Stomach (tissue), 9 donors: Measurements from ENCODE around the gene FAM111A. TPM values are rescaled to one million over a fixed set of nuclear protein-coding genes. Genes with fewer than 3 reads are reported as not detected.
A peak's percentile ranks its signal among the peaks of the same experiment; 100 is the strongest.

ENCODE experiments used
- DNase-seq, 2 donors: peaks; one replicate each; pipeline versions ENCODE4 v3.0.0 to v3.0.0-alpha.2; 2013 to 2019
- H3K27ac ChIP-seq, 5 donors: fragments of 200-600 bp in 4 of 5; sonication (generic) in 4 of 5; one replicate each; pipeline ENCODE4 v1.5.1; 2013 to 2019; ENCODE audit warnings: mild to moderate bottlenecking in 1 of 5, moderate library complexity in 1 of 5
- H3K27me3 ChIP-seq, 3 donors: fragments of 200-600 bp; sonication (generic); one replicate each; pipeline ENCODE4 v1.5.1; 2017 to 2019; ENCODE audit warnings: mixed run types in 1 of 3
- H3K36me3 ChIP-seq, 4 donors: fragments of 200-600 bp; sonication (generic); 1 replicate in 3 of 4; 2 replicates in 1 of 4; pipeline ENCODE4 v1.5.1; 2016 to 2019
- H3K4me1 ChIP-seq, 4 donors: fragments of 200-600 bp; sonication (generic); one replicate each; pipeline ENCODE4 v1.5.1; 2016 to 2019
- H3K4me3 ChIP-seq, 4 donors: fragments of 200-600 bp; sonication (generic) in 3 of 4; one replicate each; pipeline ENCODE4 v1.5.1; 2016 to 2019; ENCODE audit warnings: mild to moderate bottlenecking in 1 of 4
- H3K9me3 ChIP-seq, 4 donors: fragments of 200-600 bp; sonication (generic); one replicate each; pipeline ENCODE4 v1.5.1; 2016 to 2019
- EP300 ChIP-seq: sonication (generic); formaldehyde crosslinking; IDR thresholded peaks from one replicate; pipeline ENCODE4 v1.6.1; 2017; ENCODE audit warnings: antibody characterized with exemption
- POLR2A ChIP-seq, 4 donors: fragments of 450-650 bp; IDR thresholded peaks; one replicate each; pipeline ENCODE4 v1.6.1; 2016; ENCODE audit warnings: antibody characterized with exemption in 4 of 4, control low read depth in 2 of 4, mild to moderate bottlenecking in 1 of 4, moderate library complexity in 1 of 4
- POLR2AphosphoS5 ChIP-seq, 3 donors: sonication (generic); formaldehyde crosslinking; IDR thresholded peaks; one replicate each; pipeline ENCODE4 v1.6.1; 2016; ENCODE audit warnings: antibody characterized with exemption in 3 of 3
- WGBS, 5 donors: extraction: QIAGEN DNeasy Blood & Tissue Kit in 3 of 5; methylation state at CpG; one replicate each; pipeline versions ENCODE4 v1.1.5 to v1.1.7; 2013 to 2018; 5-methylcytosine and 5-hydroxymethylcytosine counted together
- intact Hi-C: fragments of 100-400 bp; cut with DNase I; formaldehyde crosslinking; loops from one replicate; pipeline ENCODE4 v1.15.1; 2023; ENCODE audit warnings: low total_unique reads
- polyA plus RNA-seq, 3 donors: library from polyadenylated mRNA; stranded (reverse); fragments of 200-250 nt; gene quantifications; one replicate each; pipeline ENCODE4 v1.2.3, GENCODE V29; 2013
- total RNA-seq, 5 donors: library from RNA; depleted of rRNA; stranded (reverse); fragments of >200 nt; gene quantifications; one replicate each; pipeline versions ENCODE4 v1.1.0 to v1.2.3, GENCODE V29; 2014 to 2016
- TF ChIP-seq, protein P1 (sequence below), 7 experiments: fragments of 450-650 bp in 4 of 7; fragments of 200-600 bp in 3 of 7; sonication (generic) in 3 of 7; IDR thresholded peaks; one replicate each; pipeline ENCODE4 v1.5.1; 2016 to 2019; ENCODE audit warnings: antibody characterized with exemption in 7 of 7, control low read depth in 2 of 7, mild to moderate bottlenecking in 1 of 7
- donor health status: healthy with polysubstance abuse.
- donor health status: Bipolar disorder and iron deficiency.
- donor health status: healthy.

Gene FAM111A
- total and polyA plus RNA-seq, 8 donors = 8.9 to 78.2 (median 29.7) TPM

DNA sequence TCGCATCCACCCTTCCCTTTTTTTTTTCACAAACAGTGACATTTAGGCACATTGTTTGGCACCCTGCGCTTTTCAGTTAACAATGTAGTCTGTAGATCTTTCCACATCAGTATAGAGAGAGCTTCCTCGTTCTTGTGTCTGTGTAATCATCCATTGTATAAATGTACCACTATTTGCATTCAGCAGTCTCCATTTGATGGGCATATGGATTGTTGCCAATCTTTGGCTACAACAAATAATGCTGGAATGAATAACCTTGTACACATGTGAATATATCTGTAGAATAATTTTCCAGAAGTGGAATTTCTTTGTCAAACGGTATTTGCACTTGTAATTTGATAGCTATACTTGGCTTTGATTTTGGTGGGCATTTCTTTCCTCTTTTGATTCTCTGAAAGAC lies 52.9 kb downstream of the FAM111A start:
- TF ChIP-seq EP300 (no peak), POLR2A (IDR thresholded peaks at IDR 0.05) (no peak), POLR2AphosphoS5 (IDR thresholded peaks at IDR 0.05) (no peak)
- TF ChIP-seq, protein P1, sequence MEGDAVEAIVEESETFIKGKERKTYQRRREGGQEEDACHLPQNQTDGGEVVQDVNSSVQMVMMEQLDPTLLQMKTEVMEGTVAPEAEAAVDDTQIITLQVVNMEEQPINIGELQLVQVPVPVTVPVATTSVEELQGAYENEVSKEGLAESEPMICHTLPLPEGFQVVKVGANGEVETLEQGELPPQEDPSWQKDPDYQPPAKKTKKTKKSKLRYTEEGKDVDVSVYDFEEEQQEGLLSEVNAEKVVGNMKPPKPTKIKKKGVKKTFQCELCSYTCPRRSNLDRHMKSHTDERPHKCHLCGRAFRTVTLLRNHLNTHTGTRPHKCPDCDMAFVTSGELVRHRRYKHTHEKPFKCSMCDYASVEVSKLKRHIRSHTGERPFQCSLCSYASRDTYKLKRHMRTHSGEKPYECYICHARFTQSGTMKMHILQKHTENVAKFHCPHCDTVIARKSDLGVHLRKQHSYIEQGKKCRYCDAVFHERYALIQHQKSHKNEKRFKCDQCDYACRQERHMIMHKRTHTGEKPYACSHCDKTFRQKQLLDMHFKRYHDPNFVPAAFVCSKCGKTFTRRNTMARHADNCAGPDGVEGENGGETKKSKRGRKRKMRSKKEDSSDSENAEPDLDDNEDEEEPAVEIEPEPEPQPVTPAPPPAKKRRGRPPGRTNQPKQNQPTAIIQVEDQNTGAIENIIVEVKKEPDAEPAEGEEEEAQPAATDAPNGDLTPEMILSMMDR (IDR thresholded peaks at IDR 0.05) = no peak
- no peak for DNase-seq
- Histone ChIP-seq H3K27me3 (no peaks in the 10 kb centered on the region), H3K4me3 (no peak overlapping the region), H3K36me3 (peaks cover 15 to 83% (median 74%) of the 10 kb centered on the region in 4 donors), H3K27ac (peak overlapping the region in 1 of 5 donors; percentile 14), H3K4me1 (peaks cover 17 to 33% (median 21%) of the 10 kb centered on the region in 4 donors), H3K9me3 (no peaks in the 10 kb centered on the region)
- 36 to 59% (median 53%) methylated on average over 4 of the region's 4 CpGs for WGBS, 5 donors
- intact Hi-C loops = no loop called here

DNA sequence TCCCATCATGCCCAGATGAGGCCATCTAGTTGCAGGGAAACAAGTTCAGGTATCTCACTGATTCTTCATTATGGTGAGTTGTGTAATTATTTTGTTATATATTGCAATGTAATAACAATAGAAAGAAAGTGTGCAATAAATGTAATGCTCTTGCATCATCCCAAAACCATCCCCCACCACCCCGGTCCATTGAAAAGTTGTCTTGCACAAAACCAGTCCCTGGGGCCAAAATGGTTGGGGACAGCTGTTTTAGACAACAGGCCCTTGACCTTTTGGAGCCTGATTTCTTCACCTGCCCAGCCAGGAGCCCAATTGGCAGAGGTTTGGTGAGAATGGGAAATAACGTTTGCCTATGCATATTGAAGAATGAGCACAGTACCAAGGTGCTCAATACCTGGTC lies 54.1 kb downstream of the FAM111A start:
- no peaks in the 10 kb centered on the region for H3K27me3 ChIP-seq
- intact Hi-C loops = no loop called here
- H3K9me3 ChIP-seq = no peaks in the 10 kb centered on the region
- H3K27ac ChIP-seq = no peak overlapping the region
- DNase-seq = no peak
- peaks cover 11 to 43% (median 25%) of the 10 kb centered on the region in 4 donors for H3K4me1 ChIP-seq
- H3K36me3 ChIP-seq = peaks cover 12 to 80% (median 69%) of the 10 kb centered on the region in 4 donors
- TF ChIP-seq, protein P1 (IDR thresholded peaks at IDR 0.05) = no peak
- TF ChIP-seq POLR2A (IDR thresholded peaks at IDR 0.05) (no peak), EP300 (no peak), POLR2AphosphoS5 (IDR thresholded peaks at IDR 0.05) (no peak)
- no peak overlapping the region for H3K4me3 ChIP-seq
- 77 to 90% (median 86%) methylated on average over 2 of the region's 2 CpGs for WGBS, 5 donors

DNA sequence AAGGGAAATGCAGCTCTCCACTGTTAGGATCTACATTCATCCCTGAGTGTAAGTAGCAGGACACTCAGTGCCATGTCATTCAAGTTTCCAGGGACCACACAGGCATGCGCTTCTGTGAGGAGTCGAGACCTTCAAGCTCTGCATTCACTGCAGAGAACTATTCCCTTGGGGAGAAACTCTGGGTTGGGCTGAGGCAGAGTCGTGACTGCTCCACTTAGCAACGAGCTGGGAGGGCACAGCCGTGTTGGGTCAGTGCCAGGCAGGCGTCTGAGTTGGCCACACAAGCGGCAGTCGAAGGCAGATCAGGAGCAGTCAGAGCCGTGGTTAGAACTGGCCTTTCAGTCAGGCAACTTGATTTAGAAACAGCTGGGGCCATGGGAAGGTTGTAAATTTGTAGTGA lies 55.3 kb downstream of the FAM111A start:
- peak overlapping the region in 3 of 5 donors; percentile 7 to 26 (median 25) for H3K27ac ChIP-seq
- DNase-seq = peak; percentile 83 to 92
- intact Hi-C loops = no loop called here
- WGBS, 5 donors = 6 to 17% (median 10%) methylated on average over 7 to 9 of the region's 9 CpGs
- no peaks in the 10 kb centered on the region for H3K9me3 ChIP-seq
- peaks cover 11 to 43% (median 25%) of the 10 kb centered on the region in 4 donors for H3K4me1 ChIP-seq
- no peaks in the 10 kb centered on the region for H3K27me3 ChIP-seq
- no peak overlapping the region for H3K4me3 ChIP-seq
- no peak for TF ChIP-seq EP300
- no peak for TF ChIP-seq POLR2A (IDR thresholded peaks at IDR 0.05)
- peak in 1 of 3 donors; percentile 28 for TF ChIP-seq POLR2AphosphoS5 (IDR thresholded peaks at IDR 0.05)
- TF ChIP-seq, protein P1 (IDR thresholded peaks at IDR 0.05) = no peak
- peaks cover 6 to 77% (median 63%) of the 10 kb centered on the region in 4 donors for H3K36me3 ChIP-seq

DNA sequence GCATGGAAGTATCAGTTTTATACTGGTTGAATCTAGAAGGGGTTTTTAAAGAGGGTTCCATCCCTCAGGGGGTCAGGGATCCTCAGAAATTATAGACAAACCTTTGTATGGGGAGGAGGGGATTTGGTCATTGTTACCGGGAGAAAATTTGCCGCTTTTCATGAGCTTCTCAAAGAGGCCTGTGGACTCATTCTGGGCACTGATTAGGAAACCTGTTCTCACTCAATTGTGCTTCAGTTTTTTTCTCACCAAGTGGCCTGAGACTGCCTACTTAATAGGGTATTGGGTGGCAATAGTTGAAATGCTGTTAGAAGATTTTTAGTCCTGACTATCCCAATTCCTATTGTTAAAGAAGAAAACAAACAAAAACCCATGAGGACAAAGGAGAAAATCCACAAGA lies 56.1 kb downstream of the FAM111A start:
- DNase-seq = no peak
- no peaks in the 10 kb centered on the region for H3K27me3 ChIP-seq
- H3K9me3 ChIP-seq = no peaks in the 10 kb centered on the region
- intact Hi-C loops = no loop called here
- TF ChIP-seq, protein P1 (IDR thresholded peaks at IDR 0.05) = no peak
- TF ChIP-seq POLR2AphosphoS5 (IDR thresholded peaks at IDR 0.05) (no peak), POLR2A (IDR thresholded peaks at IDR 0.05) (no peak), EP300 (no peak)
- H3K36me3 ChIP-seq = peaks cover 6 to 76% (median 59%) of the 10 kb centered on the region in 4 donors
- no peak overlapping the region for H3K4me3 ChIP-seq
- H3K27ac ChIP-seq = peak overlapping the region in 3 of 5 donors; percentile 7 to 26 (median 25)
- H3K4me1 ChIP-seq = peaks cover 11 to 43% (median 25%) of the 10 kb centered on the region in 4 donors
- 86 to 93% (median 91%) methylated on average over 2 of the region's 2 CpGs for WGBS, 5 donors
